H7 (cell line): ENCODE data around the gene NTNG1. TPM values are rescaled to one million over a fixed set of nuclear protein-coding genes. Genes with fewer than 3 reads are reported as not detected.

Source experiments
- DNase-seq: peaks from one replicate; pipeline ENCODE4 v3.0.0; 2012
- H3K27me3 ChIP-seq: 2 replicates; pipeline ENCODE4 v1.6.0; 2011; ENCODE audit warnings: mild to moderate bottlenecking, low read length; ENCODE audit not compliant: control insufficient read depth, insufficient read depth
- H3K36me3 ChIP-seq: replicated peaks from 2 replicates; pipeline ENCODE4 v1.5.1; 2011; ENCODE audit warnings: low read length; ENCODE audit not compliant: control insufficient read depth, insufficient read depth
- H3K4me3 ChIP-seq: 2 replicates; pipeline ENCODE4 v1.5.1; 2011; ENCODE audit warnings: low read depth, mild to moderate bottlenecking, control low read depth, low read length, moderate library complexity; ENCODE audit not compliant: insufficient read depth
- total RNA-seq: library from RNA; depleted of rRNA; stranded (reverse); fragments of >200 nt; shearing (Covaris generic); gene quantifications from 2 replicates; pipeline ENCODE4 v1.2.3, GENCODE V29; 2014; rRNA removed

NTNG1 gene
- total RNA-seq, 1 experiment from 2014 or later: 5.4 TPM

- no peak overlapping the region for H3K4me3 ChIP-seq
- H3K36me3 ChIP-seq: no peaks in the 10 kb centered on the region
- H3K27me3 ChIP-seq: no peaks in the 10 kb centered on the region
- no peak for DNase-seq
Measured at GRCh38 chr1:107525961-107526360, 385.1 kb downstream of the NTNG1 start.

GRCh38 chr1:107526524-107527198, 385.8 kb downstream of the NTNG1 start:
- DNase-seq: no peak
- Histone ChIP-seq H3K36me3 (no peaks in the 10 kb centered on the region), H3K4me3 (no peak overlapping the region), H3K27me3 (no peaks in the 10 kb centered on the region)

DNA sequence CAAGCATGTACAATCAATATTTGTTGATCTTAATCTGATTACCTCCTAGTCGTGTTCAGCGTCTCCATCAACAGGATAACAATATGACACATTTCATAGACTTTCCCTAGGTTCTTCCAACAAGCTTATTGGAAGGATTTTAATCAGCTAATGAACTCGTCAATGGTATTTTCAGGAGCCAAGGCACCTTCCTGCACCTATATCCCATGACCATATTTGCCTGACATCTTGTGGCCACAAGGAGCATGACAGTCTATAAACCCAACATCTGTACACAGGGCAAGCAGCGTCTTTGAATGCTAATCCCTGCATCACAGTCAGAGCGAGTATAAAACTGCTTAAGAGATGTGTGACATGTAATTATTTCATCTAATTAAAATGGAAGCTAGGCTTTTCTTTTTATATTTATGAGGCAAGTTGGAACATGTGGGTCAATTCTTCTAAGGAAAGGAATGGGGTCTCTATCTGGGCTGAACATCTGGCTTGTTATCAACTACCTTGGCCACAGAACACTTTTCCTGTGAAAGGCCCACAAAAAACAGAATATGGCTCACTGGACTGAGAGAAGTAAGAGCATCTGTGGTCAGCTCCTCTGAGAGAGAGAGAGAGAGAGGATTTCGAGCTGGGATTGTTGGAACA, 388.8 kb downstream of the NTNG1 start:
- no peaks in the 10 kb centered on the region for H3K36me3 ChIP-seq
- DNase-seq: peak; percentile 61
- H3K4me3 ChIP-seq: no peak overlapping the region
- H3K27me3 ChIP-seq: no peaks in the 10 kb centered on the region

GRCh38 chr1:107530543-107530942, 389.7 kb downstream of the NTNG1 start:
- Histone ChIP-seq H3K4me3 (no peak overlapping the region), H3K36me3 (no peaks in the 10 kb centered on the region), H3K27me3 (no peaks in the 10 kb centered on the region)
- no peak for DNase-seq

DNA sequence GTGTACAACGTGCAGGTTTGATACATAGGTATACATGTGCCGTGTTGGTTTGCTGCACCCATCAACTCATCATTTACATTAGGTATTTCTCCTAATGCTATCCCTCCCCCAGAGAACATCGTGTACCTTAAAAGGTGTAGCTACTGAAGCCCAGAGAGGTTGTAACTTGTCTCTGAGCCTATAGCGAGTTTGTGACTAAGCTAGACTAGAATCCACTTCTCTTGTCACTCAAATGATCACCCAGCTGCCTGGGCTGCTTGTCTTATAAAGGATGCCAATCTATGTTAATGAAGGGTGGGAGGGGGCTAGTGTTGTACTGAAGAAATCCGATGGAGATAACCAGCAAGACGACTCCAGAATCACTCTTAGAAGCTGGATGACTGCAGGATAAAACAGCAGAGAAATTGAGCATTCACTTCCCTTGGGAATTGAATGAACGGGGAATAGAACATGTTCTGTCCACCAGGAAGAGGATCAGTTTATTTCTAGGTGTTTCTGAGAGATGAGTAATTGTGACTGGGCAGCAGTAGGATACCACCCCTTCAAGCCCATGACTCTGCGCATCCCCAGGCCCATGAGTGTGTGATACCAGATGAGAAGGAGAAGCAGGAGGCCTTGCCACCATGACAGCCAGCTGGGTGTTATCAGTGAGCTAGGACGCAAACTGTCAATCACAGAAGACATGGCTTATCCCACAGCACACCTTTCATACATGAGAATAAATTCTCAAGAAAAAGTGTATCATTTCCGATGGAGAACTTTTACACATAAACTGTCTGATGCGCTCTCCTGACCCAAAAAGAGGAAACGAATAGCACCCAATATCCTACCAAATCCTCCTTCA, 390.4 kb downstream of the NTNG1 start:
- H3K4me3 ChIP-seq: no peak overlapping the region
- no peaks in the 10 kb centered on the region for H3K27me3 ChIP-seq
- no peak for DNase-seq
- H3K36me3 ChIP-seq: no peaks in the 10 kb centered on the region

DNA sequence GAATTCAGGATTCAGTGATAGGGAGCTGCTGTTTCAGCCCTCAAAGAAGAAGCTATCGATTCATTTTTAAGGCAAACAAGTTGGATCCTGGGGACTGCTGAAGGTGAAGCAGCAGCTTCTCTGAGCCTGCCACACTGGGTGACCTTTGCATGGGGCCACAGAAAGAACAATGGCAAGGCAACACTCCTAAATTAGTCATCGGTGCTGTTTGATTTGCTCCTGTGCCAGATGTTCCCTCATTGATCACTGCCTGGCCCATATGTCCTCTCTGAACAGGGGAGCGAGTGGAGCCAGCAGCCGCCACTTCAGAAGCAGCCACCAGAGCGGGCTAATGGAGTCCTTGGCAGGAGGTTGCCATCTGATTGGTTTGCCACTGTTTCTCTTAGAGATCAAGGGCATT, 391.5 kb downstream of the NTNG1 start:
- no peaks in the 10 kb centered on the region for H3K36me3 ChIP-seq
- no peak for DNase-seq
- H3K27me3 ChIP-seq: no peaks in the 10 kb centered on the region
- H3K4me3 ChIP-seq: no peak overlapping the region

Other genes starting within 250 kb of the NTNG1 start
- 33.9 and 44.7 TPM in 2 replicates for gene PRMT6, start 84.4 kb upstream of the NTNG1 start, total RNA-seq